ENCODE results near the gene BMPR1A.
"Not testable (repeated sequence)": the region's sequence is repeated elsewhere in the genome, so short reads cannot be mapped to it uniquely, and the experiment has no call there.

Gene BMPR1A

GRCh38 chr10:86943316-86944030, 187.1 kb downstream of the BMPR1A start:
- no peak for DNase-seq

GRCh38 chr10:86944031-86944419, 187.6 kb downstream of the BMPR1A start:
- no peak for DNase-seq

GRCh38 chr10:86944471-86944870, 188.1 kb downstream of the BMPR1A start:
- no peak for DNase-seq

GRCh38 chr10:86944907-86945306, 188.5 kb downstream of the BMPR1A start:
- no peak for DNase-seq

DNA sequence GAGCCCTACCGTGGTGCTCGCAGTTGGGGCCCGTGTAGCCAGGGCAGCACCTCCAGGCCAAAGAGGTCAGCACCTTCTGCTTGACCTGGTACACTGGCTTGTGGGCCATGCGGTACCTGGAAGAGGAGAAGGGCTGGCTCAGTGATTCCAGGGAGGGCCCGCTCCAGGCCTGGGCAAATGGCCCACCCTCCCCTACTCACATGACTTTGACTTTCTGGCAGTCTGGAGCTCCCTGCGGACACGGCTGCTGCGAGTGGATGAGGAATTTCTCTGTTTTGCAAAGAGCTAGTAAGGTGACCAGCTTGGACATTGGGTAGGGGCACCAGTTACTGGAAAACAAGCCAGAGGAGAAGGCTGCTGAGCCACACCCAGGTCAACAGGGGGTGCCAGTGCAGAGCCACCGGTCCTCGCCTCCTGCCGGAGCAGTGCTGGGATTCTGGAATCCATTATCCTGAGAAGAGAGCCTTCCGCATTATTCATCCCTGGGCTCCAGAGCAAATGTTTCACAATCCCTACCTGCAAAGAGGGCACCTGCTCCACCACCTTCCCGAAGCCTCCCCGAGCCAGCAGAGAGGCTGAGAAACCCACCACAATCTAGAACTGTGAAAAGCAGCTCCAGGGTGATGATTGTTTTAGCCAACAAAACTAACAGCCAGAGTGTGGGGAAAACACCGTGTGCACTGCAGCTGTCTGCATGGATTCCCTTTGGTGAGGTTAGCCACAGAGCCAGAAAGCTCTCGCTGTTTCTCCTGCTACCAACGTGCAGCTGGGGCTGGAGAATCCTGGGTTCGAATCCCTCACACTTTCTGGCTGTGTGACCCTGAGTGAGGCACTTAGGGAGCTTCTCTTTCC, 189.2 kb downstream of the BMPR1A start:
- DNase-seq = no peak

- DNase-seq = no peak
Observed at GRCh38 chr10:86946213-86947155, 190.1 kb downstream of the BMPR1A start.

DNA sequence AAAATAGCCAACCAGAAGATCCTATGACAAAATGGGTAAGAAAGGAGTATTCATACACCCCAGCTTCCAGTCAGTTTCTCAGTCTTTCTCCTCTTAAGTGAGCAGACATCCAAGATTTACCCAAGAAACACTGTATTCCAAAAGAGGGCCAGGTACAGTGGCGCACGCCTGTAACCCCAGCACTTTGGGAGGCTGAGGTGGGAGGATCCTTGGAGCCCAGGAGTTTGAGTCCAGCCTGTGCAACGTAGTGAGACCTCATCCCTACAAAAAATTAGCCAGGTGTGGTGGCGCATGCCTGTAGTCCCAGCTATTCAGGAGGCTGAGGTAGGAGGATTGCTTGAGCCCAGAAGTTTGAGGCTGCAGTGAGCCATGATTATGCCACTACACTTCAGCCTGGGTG, 191.4 kb downstream of the BMPR1A start:
- DNase-seq = not testable (repeated sequence)

- DNase-seq = no peak
Observed at GRCh38 chr10:86950349-86950748, 193.9 kb downstream of the BMPR1A start.

DNA sequence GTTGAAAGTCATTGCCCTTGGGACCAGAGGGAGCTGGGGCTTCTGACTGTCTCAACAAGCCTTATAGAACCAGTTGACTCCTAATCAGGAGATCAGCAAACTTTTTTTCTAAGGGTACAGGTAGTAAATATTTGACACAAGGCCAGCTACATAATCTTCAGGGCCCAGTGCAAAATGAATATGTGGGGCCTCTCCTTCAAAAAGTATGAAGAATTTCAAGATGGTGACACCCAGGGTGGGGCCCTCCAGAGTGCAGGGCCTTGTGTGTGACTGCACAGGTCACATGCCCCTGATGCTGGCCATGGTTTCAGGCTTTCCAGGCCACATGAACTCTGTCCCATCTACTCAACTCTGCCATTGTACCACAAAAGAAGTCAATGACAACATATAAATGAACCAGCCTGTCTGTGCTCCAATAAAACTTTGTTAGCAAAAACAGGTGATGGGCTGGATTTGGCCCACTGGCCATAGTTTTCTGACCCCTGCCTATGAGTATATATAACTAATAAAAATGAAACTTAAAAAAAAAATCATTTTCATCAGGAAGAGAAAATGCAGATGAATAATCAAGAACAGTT, 194.9 kb downstream of the BMPR1A start:
- DNase-seq = no peak

DNA sequence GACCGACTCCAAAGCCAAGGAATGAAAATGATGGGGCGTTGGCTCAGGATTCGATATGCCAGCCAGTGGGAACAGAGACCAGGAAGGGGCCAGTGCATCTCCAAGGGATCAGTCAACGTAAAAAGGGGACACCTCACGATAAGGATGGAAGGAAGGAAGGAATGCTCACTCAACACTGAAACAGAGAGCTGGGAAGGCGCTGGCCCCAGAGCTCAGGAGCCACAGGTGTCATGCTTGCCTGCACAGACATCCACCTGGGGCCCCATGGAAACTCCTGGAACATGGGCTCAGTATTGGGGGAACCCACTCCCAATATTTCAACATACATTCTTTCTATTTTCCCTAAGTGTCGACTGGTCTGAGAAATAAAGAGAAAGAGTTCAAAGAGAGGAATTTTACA, 195.7 kb downstream of the BMPR1A start:
- no peak for DNase-seq

DNA sequence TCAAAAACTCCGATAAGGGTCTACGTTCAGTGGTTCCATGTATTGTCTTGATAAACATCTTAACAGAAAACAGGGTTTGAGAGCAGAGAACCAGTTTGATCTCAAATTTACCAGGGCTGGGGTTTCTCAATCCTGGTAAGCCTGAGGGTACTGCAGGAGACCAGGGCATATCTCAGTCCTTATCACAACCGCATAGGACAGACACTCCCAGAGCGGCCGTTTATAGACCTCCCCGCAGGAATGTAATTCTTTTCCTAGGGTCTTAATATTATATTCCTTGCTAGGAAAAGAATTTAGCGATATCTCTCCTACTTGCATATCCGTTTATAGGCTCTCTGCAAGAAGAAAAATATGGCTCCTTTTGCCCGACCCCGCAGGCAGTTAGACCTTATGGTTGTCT, 196.3 kb downstream of the BMPR1A start:
- not testable (repeated sequence) for DNase-seq

GRCh38 chr10:86953747-86954680, 197.6 kb downstream of the BMPR1A start:
- DNase-seq = no peak

DNA sequence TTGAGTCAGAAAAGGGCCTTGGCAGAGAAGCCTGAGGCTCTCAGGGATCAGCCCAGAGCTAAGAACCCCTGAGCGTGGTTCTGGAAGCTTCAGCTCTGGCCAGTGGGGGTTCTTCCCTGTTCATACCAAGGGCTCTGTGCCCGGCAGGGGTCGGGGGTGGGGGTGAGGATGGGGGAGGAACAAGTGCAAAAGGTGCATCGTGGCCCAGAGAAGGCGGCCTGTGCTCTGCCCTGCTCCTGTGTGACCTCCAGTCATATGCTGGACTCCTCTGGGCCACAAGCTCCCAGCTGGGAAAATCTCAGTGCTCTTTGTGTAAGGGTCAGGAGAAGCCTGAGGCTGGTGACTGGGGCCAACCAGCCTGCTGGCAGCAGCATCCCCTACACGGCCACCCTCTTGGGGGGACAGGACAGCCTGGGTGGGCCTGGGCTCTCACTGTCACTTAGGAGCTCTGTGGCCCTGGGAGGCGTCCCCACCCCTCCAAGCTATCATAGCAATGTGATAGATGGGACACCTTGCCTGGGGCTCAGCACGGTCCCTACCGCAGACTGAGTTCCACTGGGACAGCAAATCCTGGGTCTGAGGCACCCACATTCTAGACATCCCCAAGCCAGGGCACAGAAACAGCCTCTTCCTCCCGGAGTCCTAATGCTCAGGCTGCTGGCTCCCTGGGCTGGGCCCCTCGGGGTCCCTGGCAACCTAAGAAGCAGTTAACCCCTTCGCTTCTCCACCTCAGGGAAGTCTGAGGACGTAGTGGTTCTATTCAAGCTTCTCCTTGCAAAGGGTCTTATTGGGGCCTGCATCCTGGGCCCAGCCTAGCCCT, 198.5 kb downstream of the BMPR1A start:
- no peak for DNase-seq

DNA sequence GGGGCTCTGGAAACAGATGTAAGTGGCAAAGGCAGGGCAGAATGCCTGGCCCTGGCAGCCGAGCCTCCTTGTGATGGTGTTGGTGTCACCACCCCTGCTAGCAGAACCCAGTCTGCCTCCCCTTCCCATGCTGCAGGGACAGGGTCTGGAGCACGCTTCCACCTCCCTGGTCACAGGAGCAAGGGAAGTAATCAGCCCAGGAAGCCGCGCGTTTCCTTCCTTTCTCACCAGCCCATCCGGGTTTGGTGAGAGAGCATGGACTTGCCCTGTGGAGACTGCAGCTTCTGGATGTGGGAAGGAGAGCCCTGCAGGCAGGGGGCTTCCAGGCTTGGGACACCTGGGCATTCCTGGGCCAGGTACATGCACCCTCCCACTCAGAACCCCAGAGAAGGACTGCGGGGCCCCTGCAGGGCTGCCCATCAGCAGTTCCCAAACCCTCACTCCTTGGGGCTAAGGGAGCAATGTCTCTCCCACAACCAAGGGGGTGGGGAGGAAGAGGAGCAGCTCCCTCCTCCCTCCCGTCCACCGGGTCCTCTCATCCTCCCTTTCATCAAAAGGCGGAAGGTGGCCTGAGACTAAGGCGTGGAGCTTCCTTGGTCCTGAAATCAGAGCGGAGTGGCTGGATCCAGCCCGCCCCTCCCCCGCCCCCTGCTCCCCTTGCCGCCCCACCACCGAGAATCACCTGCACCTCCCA, 199.2 kb downstream of the BMPR1A start:
- DNase-seq = no peak

- DNase-seq = no peak
Observed at GRCh38 chr10:86956195-86956847, 199.9 kb downstream of the BMPR1A start.

DNA sequence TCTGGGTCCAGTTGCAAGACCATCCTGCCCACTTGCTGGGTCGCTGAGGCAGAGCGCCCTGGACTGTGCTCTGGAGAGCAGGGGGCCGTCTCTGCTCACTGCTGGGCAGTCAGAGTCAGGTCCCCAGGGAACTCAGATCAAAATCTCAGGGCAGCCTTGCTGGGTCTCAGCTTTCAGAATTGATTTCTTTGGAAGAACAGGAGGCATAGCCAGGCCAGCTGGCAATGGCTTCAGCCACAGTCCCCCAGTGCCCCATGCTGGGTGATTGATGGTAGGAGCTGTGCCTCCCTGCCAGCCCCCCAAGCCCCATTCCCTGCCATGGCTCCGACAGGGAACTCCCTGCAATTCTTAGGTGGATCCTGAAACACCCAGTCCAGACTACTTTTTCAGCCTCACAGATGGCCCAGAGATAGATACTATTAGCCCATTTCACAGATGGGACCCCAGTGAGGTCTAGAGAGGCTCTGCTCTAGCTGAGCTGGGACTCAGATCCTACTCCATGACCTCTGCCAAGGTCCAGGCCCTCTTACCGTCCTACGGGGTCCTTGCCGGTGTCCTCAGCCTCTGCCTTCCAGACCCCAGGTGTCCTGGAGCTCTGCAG, 200.5 kb downstream of the BMPR1A start:
- no peak for DNase-seq

DNA sequence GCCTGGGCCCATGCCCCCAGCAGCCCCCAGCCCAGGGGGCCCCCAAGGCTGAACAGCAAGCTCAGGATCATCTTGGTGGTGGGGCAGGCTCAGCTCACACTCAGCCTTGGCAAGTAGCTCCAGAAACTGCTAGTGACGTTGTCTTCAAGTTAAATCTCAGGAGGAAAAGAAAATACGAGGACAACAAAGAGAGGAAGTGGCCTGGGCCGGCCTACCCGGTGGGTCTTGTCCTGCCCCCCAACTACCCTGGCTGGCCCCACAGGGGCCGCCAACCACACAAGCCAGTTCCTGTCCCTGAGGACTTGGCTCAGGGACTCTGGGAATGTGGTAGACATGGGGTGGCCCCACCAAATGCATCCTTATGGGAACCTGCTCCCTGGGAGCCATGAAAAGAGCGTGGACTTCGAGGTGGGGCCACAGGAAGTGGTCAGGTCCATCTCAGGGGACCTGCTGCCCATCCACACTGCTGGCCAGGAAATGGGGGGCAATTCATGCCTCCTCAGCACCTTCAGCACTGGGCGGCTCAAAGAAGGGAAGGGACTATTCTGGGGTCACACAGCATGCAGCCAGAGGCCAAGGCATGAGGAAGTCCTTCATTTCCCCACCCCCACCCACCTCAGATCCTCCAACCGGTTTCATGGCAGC, 201.2 kb downstream of the BMPR1A start, which contains the start of gene MMRN2:
Gene MMRN2, minus strand, starts transcription at position 145 of the 645 bp plus-strand sequence. Its CDS starts 74 bp downstream, at position 71.
- DNase-seq = no peak

Measured in stimulated activated CD4-positive, alpha-beta T cell treated with anti-CD3 and anti-CD28 coated beads, Interleukin-15, amount 100 ng/mL, for 24 hours (primary cell).